ENCODE results near the gene DCK. TPM values are rescaled to one million over a fixed set of nuclear protein-coding genes. Genes with fewer than 3 reads are reported as not detected.

DCK gene
- total RNA-seq, 1 experiment from 2014 or later = 13.9 TPM

GRCh38 chr4:71074452-71075299, 81.2 kb downstream of the DCK start:
- no peak overlapping the region for H3K4me3 ChIP-seq
- H3K27me3 ChIP-seq = no peaks in the 10 kb centered on the region
- DNase-seq = peak; percentile 2
- no peaks in the 10 kb centered on the region for H3K36me3 ChIP-seq
- no peaks in the 10 kb centered on the region for H3K9me3 ChIP-seq

Other genes with a start within 250 kb of the DCK start
- 81.3 and 114 TPM in 2 replicates for gene GRSF1, start 153.8 kb upstream of the DCK start, total RNA-seq (2014; rRNA removed; shearing (Covaris generic); ENCODE audit: low replicate concordance)
- gene MOB1B, start 91.3 kb upstream of the DCK start, total RNA-seq (2014; rRNA removed; shearing (Covaris generic); ENCODE audit: low replicate concordance) = 6.1 and 7.7 TPM in 2 replicates